Measurements from ENCODE around the gene TPSG1.
"Not testable (repeated sequence)": the region's sequence is repeated elsewhere in the genome, so short reads cannot be mapped to it uniquely, and the experiment has no call there.

Gene TPSG1

GRCh38 chr16:1258225-1258600 lies 33.1 kb upstream of the TPSG1 start:
- DNase-seq (ENCODE audit: low read depth, low spot score) = no peak
- H3K4me3 ChIP-seq (ENCODE audit: low read length) = no peak overlapping the region

GRCh38 chr16:1257561-1258224 lies 32.6 kb upstream of the TPSG1 start:
- no peak overlapping the region for H3K4me3 ChIP-seq (ENCODE audit: low read length)
- DNase-seq (ENCODE audit: low read depth, low spot score) = no peak

- H3K4me3 ChIP-seq (ENCODE audit: low read length) = no peak overlapping the region
- DNase-seq (ENCODE audit: low read depth, low spot score) = no peak
Observed at GRCh38 chr16:1256874-1257322, 31.8 kb upstream of the TPSG1 start.

GRCh38 chr16:1256296-1256873 lies 31.3 kb upstream of the TPSG1 start:
- DNase-seq (ENCODE audit: low read depth, low spot score); H3K4me3 ChIP-seq (ENCODE audit: low read length): not testable (repeated sequence)

- not testable (repeated sequence) for H3K4me3 ChIP-seq (ENCODE audit: low read length); DNase-seq (ENCODE audit: low read depth, low spot score)
Observed at GRCh38 chr16:1255276-1256122, 30.4 kb upstream of the TPSG1 start, which contains the start of gene TPSD1. TPSD1 (plus strand) TSS chr16:1256069; CDS start chr16:1256281, 212 bp downstream.

GRCh38 chr16:1254821-1255220 lies 29.8 kb upstream of the TPSG1 start:
- H3K4me3 ChIP-seq (ENCODE audit: low read length); DNase-seq (ENCODE audit: low read depth, low spot score): not testable (repeated sequence)

- not testable (repeated sequence) for DNase-seq (ENCODE audit: low read depth, low spot score); H3K4me3 ChIP-seq (ENCODE audit: low read length)
Observed at GRCh38 chr16:1253701-1254364, 28.8 kb upstream of the TPSG1 start.

GRCh38 chr16:1249031-1249755 lies 24.1 kb upstream of the TPSG1 start:
- not testable (repeated sequence) for H3K4me3 ChIP-seq (ENCODE audit: low read length); DNase-seq (ENCODE audit: low read depth, low spot score)

- not testable (repeated sequence) for H3K4me3 ChIP-seq (ENCODE audit: low read length); DNase-seq (ENCODE audit: low read depth, low spot score)
Observed at GRCh38 chr16:1247903-1248537, 23.0 kb upstream of the TPSG1 start.

GRCh38 chr16:1245452-1246020 lies 20.5 kb upstream of the TPSG1 start:
- DNase-seq (ENCODE audit: low read depth, low spot score) = no peak
- H3K4me3 ChIP-seq (ENCODE audit: low read length) = no peak overlapping the region

GRCh38 chr16:1244881-1245280 lies 19.8 kb upstream of the TPSG1 start:
- DNase-seq (ENCODE audit: low read depth, low spot score) = peak; percentile 29
- no peak overlapping the region for H3K4me3 ChIP-seq (ENCODE audit: low read length)

- not testable (repeated sequence) for H3K4me3 ChIP-seq (ENCODE audit: low read length); DNase-seq (ENCODE audit: low read depth, low spot score)
Observed at GRCh38 chr16:1243907-1244850, 19.1 kb upstream of the TPSG1 start.

- DNase-seq (ENCODE audit: low read depth, low spot score); H3K4me3 ChIP-seq (ENCODE audit: low read length): not testable (repeated sequence)
Observed at GRCh38 chr16:1243363-1243762, 18.3 kb upstream of the TPSG1 start.

GRCh38 chr16:1241081-1241480 lies 16.0 kb upstream of the TPSG1 start:
- not testable (repeated sequence) for H3K4me3 ChIP-seq (ENCODE audit: low read length); DNase-seq (ENCODE audit: low read depth, low spot score)

GRCh38 chr16:1240436-1240835 lies 15.4 kb upstream of the TPSG1 start, which contains the start of gene TPSAB1:
TPSAB1 (plus strand) TSS chr16:1240705; CDS start chr16:1240939, 234 bp downstream.
- H3K4me3 ChIP-seq (ENCODE audit: low read length); DNase-seq (ENCODE audit: low read depth, low spot score): not testable (repeated sequence)

GRCh38 chr16:1239575-1239974 lies 14.5 kb upstream of the TPSG1 start:
- not testable (repeated sequence) for H3K4me3 ChIP-seq (ENCODE audit: low read length); DNase-seq (ENCODE audit: low read depth, low spot score)

- H3K4me3 ChIP-seq (ENCODE audit: low read length); DNase-seq (ENCODE audit: low read depth, low spot score): not testable (repeated sequence)
Observed at GRCh38 chr16:1238909-1239308, 13.8 kb upstream of the TPSG1 start.
